Peyer's patch (tissue), 4 donors: Measurements from ENCODE around the gene PIK3C3.

Experiments used
- POLR2A ChIP-seq, 2 donors: fragments of 450-650 bp; IDR thresholded peaks; one replicate each; pipeline ENCODE4 v1.5.1; 2017; ENCODE audit warnings: antibody characterized with exemption in 2 of 2, mild to moderate bottlenecking in 2 of 2, moderate library complexity in 2 of 2
- TF ChIP-seq, protein P1 (sequence below), 6 experiments: fragments of 450-650 bp in 4 of 6; fragments of 200-600 bp in 2 of 6; sonication (generic) in 1 of 6; IDR thresholded peaks; one replicate each; pipeline ENCODE4 v1.5.1; 2017 to 2019; ENCODE audit warnings: antibody characterized with exemption in 6 of 6, mild to moderate bottlenecking in 3 of 6, moderate library complexity in 1 of 6

- TF ChIP-seq POLR2A (IDR thresholded peaks at IDR 0.05): no peak
- TF ChIP-seq, protein P1, sequence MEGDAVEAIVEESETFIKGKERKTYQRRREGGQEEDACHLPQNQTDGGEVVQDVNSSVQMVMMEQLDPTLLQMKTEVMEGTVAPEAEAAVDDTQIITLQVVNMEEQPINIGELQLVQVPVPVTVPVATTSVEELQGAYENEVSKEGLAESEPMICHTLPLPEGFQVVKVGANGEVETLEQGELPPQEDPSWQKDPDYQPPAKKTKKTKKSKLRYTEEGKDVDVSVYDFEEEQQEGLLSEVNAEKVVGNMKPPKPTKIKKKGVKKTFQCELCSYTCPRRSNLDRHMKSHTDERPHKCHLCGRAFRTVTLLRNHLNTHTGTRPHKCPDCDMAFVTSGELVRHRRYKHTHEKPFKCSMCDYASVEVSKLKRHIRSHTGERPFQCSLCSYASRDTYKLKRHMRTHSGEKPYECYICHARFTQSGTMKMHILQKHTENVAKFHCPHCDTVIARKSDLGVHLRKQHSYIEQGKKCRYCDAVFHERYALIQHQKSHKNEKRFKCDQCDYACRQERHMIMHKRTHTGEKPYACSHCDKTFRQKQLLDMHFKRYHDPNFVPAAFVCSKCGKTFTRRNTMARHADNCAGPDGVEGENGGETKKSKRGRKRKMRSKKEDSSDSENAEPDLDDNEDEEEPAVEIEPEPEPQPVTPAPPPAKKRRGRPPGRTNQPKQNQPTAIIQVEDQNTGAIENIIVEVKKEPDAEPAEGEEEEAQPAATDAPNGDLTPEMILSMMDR (IDR thresholded peaks at IDR 0.05): no peak
Measured at GRCh38 chr18:42001801-42002200, 46.8 kb downstream of the PIK3C3 start.
